ENCODE data around the gene PKP1.

Gene PKP1

DNA sequence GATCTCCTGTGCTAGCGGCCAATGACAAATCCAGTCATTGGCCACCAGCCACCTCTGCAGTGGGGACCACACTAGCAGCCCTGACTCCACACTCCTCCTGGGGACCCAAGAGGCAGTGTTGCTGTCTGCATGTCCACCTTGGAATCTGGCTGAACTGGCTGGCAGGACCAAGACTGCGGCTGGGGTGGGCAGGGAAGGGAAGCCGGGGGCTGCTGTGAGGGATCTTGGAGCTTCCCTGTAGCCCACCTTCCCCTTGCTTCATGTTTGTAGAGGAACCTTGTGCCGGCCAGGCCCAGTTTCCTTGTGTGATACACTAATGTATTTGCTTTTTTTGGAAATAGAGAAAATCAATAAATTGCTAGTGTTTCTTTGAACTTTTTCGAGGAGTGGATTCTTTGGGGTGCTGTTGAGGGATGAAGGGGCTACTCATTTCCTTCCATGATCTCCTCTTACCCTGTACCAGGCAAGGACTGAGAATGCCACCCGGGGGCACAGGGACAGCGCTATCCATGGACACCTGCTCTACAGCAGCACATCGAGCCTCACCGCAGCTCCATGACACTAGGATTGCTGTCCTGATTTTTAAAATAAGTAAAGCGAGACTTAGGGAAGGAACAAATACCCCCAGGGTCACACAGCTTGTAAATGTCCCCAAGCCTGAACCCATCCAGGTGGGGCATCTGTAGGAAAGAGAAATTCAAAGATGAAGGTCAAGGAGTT, 49.5 kb downstream of the PKP1 start:
- DNase-seq = no peak

DNA sequence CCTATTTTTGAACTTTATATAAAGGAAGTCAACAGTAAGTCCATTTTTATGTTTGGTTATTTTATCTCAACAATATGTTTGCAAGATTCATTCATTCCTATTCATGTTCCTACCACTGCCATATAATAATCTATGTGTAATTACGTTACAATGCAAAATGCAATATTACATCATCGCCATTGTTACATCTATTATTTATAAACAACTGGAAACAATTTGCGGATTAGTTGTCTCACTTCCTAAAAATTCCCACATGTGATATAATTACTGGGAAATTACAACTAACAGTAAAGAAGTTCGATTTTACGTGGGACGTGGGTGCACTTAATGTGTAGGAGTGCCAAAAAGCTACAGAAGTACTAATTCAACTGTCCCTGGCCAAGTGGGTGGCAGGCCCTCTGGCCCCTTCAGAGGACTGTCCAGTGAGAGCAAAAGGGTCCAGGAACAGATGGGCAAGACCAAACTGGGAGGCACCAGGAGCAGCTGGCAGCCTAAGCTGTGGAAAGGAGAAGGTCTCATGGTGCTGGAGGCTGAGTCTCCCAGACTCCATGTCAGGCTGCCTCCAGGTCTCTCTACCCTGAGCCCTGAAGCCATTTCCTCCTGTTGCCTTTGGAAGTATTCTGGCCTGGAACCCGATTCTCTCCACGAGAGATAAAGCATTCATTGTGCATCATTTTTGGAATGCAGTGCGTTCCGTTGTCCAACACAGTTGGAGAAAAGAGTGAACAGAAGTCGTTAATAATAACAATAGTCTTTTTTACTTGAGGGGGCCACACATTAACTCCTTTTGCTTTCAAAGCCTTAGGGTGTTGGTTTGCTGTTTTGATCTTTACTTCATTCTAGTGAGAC, 51.2 kb downstream of the PKP1 start:
- DNase-seq = peak; percentile 61

DNA sequence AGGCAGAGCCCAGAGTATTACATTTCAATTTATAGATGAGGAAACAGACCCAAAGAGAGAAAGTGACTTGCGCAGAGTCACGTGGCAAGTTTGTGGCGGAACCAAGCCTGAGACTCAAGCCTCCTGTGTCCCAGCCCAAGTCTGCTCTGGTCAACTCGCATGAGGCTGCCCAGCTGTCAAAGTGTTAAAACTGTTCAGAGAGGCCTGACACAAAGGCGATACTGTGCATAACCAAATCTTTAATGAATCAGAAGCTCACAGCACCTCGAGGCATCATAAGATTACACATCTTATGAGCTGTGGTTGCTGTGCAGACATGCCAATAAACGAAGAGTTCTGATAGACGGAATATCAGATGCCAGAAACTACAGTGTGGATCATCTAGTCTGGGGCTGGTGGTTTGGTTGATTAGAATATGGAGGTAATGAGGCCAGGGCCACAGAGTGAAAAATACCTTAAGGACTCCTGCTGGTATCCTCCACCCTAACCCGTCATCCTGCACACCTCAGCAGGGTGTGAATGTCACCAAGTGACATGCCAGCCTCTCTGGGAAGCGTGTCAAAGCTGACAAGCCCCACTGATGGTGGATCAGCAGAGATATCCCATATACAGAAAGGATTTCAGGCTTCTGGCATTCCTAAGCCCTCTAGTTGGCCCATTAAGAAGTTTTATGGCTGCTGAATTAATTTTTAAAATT, 52.0 kb downstream of the PKP1 start:
- no peak for DNase-seq

DNA sequence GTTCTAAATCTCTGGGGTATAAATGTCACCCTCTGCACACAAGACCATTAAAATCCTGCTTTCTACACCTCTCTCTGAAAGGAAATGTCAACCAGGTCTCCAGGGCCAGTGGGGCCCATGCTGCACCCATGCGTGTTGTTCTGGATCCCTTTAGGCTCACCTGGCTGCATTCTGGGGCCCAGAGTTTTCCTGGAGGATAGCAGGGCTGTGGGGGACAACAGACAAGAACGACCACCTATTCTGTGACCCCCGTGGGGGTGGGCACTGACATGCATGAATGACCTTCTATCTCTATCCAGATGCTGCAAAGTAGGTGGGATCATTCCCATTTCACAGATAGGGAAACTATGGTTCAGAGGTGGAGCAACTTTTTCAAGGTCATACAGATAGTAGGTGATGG, 52.6 kb downstream of the PKP1 start:
- no peak for DNase-seq

DNA sequence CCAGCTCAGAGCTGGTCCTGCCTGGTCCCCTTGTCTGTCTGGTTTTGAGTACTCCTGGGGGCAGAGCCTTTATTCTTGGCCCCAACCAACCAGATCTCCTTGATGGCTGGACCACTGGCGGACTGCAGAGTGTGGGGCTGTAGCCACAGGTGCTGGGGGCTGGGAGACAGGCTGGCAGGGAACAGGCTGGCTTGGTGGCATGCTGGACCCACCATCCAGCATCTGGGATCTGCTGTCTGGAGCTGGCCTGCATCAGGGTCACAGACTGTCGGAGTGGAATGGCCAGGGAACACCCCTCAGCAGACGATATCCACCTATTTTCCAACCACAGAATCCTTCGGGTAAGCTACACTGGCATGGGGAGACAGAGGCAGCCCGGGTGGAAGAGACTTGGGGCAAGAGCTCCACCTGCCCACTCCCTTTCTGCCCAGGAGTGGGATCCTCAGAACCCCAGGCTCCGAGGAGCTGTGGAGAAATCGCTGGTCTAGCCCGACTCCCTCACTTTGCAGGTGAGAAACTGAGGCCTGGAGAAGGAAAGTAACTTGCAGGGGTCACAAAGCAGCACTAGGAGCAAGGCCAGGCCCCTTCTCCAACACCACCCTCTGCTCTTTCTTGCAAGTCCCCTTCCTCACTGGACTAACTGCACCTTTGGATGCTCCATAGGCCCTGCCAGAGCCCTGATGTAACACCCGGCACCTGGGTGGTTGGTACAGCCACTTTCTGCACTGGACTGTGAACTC, 53.6 kb downstream of the PKP1 start:
- DNase-seq = no peak

DNA sequence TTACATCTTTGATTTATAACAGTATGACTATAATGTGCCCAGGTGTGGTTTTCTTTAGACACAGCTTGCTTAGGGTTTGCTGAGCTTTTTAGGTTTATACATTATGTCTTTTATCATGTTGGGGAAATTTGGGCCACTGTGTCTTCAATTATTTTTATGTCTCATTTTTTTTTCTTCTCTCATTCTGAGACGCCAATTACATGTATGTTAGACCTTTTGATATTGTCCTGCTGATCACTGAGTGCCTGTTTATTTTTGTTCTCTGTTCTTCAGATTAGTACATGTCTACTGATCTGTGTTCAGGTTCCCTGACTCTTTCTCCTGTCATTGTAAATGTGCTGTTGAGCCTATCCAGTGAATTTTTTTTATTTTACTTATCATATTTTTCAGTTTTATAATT, 58.1 kb downstream of the PKP1 start:
- no peak for DNase-seq

DNA sequence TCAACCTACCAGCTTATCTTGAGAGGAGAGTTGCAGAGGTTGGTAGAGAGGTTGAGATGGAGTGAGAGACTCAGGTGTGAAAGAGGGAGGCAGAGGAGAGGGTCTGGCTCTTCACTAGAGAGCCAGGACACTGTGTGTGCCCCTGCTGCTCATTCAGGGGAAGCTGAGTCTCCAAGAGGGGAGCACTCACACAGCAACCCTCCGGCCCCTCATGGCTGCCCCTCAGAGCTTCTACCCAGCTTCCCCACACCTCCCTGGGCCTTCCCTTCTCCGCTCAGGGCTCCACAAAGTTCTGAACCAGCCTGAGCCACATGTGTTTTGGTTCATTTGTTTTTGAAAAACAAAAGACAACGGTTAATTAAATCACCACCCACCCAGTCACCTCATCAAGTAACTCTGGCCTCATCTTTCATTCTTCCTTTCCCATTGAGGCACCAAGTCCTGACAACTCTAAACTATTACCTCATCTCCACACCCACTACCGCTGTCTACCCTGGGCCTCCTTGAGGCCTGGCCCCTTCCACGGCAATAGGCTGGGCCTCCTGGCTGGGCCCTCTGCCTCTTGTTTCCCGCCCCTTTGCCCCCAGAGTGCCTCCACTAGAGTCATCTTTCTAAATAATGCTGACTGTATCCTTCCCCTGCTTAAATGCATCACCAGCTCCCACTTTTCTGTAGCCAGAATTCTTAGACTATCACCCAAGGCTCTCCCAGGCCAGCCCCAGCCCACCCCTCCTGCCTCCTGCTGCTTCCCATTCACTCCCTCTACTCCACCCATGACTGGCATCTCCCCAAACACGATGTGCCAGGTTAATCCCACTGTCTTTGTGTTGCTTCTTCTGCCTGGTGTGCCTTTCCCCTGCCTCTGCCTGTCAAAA, 61.1 kb downstream of the PKP1 start:
- DNase-seq = no peak

DNA sequence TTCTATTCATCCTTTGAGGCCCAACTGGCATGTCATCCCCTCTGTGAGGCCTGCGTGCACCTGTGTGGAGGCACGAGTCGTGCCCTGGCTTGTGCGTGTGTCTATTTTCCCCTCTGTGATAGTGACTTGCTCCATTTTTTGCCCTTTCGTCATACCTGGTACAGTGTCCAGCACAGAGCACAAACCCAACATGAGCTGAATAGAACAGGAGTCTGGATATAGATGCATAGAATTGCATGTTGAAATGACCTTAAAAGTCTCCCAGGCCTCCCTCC, 61.7 kb downstream of the PKP1 start:
- no peak for DNase-seq

DNA sequence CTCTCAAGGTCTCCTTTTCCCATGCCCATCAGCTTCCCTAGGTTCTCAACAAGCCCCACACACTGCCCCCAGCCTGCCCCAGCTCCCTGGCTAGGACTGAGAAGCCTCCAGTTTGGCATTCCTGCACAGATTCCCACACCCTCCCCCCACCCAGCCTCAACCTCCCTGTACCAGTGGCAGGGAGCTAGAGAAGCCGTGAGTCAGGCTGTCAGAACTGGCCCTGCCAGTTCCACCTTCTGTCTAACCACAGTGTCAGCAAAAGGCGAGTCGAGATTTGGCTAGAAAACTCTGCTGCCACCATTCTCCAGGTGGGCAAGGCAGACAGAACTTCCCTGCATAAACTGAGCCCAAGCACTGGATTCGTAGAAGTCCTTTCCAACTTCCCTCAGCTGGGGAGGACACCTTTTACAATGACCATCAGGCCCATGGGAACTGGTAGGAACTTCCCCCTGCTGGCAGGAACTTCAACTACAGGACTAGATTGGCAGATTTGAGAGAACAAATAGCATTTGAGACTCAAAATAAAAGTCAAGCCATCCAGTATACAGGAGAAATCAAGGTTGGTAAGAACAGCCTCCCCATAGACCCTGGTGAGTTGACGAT, 63.1 kb downstream of the PKP1 start:
- peak; percentile 28 for DNase-seq

DNA sequence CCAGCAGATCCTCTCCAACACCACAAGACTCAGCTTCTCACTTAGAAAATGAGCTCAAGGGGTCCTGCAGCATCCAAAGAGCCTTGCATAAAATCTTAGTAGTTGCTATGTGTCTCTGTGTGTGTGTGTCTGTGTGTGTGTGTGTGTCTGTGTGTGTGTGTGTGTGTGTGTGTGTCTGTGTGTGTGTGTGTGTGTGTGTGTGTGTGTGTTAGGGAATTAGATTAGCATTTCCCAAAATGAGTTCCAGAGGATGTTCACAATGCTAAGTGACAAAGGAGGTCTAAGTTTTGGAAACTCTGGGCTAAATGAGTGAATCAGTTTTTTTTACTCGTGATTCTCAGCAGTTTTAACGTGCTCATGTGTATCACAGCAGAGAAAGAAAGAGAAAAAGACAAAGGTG, 63.7 kb downstream of the PKP1 start:
- no peak for DNase-seq

DNA sequence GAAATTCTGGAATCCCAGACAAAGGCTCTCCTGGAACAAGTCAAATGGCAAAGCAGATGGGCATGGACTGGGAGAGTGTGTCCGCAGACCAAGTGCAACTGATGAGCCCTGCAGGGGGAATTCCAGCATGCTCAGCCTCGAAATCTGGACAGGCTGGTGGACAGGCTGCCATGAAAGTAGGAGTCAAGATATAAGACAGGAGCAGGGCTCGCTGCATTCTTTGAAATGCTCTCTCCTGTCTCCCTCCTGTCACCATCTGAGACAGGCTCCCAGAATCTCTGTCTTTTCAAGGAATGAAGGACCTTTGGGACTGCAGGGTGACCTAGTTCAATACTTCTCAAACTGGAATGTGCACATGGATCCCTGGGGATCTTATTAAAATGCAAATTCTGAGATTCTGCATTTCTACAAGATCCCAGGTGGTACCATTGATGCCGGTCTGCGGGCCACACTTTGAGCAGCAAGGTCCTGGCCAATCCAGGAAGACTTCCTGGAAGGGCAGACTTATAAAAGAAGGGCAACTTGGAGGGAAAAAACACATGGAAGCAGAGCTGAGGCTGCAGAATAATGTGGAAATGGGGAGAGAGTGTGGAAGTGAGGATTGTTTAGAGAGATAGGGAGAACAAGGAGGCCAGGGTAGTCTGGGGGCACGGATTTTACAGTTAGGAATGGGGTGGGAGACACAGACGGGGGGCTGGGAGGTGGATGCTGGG, 64.3 kb downstream of the PKP1 start:
- DNase-seq = no peak

DNA sequence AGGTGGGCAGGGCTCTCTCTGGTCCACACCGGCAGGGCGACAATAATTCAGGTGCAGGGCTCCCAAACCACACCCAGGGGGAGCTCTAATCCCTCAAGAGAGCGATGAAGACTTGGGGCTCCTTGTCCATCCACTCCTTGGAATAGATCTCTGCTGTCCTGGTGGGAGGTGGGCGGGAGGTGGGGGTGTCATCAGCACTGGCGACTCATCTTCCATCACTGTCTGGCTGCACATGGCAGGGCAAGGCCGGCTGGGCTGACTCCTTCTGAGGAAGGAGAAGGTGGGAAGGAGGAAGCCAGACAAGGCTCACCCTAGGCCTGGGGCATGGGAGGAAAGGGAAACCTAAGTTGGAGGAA, 64.9 kb downstream of the PKP1 start:
- peak; percentile 35 for DNase-seq

DNA sequence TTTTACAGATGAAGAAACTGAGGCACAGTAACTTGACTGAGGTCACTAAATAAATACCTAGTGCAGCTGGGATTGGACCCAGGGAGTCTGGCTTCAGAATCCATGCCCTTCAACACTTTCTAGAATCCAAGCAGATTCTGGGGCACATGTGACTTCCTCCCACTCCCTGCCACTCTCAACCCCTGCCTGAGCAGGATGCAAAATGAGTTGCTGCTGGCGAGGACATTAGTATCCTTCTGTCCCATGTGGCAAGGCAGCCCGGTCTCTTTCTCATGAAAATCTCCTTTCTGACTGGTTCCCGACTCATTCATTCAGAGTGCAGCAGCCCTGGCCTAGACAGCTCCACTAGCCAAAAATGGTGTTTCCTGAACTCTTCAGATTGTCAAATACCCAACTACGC, 65.8 kb downstream of the PKP1 start:
- DNase-seq = no peak

DNA sequence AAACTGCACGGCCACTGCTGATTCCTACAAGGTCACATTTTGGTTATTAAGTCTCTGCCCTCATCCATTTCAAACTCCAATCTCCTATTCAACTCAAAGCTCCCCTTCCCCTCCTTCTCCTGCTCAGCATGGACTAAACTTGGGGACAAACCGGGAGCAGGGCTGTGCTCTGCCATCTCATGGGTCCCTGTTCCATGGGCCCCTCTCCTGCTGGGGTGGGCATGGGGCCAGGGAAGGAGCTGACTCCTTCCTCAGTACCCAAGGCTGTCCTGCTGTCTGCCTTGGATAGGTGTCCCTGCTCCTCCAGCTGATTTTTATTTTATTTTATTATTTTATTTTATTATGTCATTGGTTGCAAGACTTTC, 67.0 kb downstream of the PKP1 start:
- DNase-seq = no peak

DNA sequence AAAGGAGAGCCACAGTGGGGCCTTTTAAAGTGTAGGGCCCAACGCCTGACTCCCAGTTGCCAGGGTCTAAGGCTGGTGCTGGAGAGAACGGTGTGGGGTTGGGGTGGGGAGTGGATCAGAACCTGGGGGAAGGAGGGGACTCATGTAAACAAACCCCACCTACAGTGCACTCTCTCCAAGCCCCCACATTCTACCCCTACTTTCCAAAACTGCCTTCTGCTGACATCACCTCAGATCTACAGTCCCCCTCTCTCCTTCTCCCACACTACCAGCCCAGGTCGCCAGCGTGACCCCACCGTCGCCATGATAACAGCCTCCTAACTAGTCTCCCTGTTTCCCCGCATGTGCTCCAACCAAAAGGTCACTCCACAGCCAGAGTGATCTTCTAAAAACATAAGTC, 67.6 kb downstream of the PKP1 start:
- DNase-seq = no peak

DNA sequence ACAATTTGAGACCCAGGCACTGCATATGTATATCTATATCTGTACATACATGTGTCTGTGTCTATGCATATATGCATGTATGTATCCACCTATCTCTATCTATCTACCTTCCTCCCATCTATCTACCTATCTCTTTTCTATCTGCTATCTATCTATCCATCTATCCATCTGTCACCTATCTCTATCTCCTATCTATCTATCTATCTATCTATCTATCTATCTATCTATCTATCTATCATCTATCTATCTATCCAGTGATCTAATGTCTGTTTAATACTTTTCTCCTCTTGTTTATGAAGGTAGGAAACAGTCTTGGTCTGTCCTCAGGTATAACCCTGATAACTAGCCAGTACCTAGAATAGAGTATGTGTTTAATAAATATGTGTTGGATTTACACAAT, 68.3 kb downstream of the PKP1 start:
- no peak for DNase-seq

DNA sequence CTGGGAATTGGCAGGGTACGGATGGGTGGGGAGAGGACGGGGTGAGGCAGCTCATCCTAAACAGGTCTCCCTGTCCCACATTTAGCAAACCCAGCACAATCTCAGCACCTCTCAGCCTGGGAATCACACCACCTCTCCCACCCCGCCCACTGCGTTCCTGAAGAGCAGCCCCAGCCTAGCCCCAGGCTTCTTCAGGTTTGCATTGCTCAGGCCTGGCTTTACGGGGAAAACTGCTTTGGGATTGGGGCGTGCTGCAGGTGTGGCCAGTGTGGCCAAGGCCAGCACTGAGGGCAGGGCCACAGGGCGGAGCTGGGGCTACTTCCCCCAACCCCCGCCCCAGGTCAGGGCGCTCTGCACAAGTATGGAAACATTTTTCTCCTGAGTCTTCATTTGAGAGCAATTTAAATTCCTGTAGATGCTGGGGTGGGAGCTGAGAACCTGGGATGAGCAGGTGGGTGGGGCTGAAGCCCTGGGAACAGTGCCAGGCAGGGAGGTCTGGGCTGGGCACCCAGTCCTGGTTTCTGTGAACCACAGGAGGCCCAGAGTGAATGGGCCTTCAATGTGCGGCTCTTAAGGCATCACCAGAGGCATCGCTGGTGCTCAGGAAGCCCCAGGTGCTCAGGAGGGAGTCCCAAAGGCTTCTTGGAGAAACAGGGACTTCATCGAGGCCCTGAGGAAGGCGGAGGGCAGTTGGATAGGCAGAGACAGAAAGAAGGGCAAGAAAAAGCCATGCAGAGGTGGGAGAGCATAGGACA, 70.1 kb downstream of the PKP1 start:
- DNase-seq = no peak

DNA sequence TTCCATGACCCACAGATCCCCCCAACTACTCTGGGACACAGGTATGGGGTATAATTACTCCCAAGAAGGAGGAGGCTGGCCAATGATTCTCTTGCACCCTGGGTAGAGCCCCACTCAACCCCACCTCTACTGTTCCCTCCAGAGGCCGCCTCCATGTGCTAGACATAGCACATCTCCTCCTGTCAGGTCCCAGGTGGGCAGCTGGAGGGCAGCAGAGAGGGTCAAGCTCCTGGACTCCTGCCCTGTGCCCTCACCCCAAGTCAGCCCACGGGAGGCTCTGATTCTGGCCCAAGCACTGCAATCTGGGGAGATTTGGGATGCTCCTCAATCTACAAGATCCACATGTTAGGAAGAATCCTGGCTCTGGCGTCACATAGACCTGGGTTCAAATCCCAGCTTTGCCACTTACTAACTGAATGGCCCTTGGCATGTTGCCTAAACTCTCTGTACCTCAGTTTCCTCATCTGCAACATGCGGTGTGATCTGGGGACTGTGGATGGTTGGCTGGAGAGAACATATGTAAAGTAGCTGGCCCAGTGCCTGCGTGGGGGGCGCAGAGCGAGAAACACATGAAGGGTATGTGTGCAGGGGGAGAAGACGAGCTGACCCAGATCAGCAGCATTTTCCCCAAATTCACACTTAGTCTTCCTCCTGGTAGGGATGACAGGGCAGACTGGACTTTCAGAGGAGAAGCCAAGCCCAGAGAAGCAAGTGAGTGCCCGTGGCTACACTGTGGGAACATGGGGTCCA, 71.0 kb downstream of the PKP1 start:
- no peak for DNase-seq

DNA sequence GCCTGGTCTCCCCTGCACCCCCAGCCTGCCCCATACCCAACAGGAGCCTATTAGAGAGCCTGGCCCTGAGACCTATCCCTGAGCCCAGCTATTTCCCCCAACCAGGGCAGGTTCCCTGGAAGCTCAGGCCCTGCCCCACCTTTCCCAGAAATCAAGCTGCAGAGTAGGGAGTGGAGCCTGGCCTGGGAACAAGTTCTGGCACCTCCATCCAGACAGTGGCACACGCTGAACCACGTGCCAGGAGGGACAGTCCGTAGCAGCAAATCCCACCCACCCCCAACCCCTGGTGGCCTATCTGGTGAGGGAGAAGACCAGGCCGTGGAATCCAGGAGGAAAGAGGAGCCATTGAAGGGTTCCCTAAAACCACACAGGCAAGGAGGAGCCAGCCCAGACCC, 71.6 kb downstream of the PKP1 start:
- no peak for DNase-seq

DNA sequence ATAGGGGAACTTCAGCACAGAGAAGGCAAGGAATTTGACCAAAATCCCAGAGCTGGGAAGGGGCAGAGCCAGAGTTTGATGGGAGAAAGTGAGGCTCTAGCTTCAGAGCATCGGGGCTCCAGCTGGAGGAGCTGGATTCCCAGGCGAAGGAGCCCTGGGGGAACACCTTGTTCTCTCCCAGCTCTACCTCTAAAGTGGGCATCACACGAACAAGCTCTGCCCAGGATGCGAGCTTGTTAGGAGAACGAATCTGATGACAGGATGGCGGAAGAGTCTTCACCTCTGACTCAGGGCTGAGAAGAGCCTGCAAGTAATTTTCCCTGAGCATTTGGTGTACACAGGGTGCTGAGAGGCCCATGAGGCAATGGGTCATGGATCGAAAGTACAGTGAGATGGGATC, 72.2 kb downstream of the PKP1 start:
- no peak for DNase-seq

Measured in NCI-H1694 treated with DMSO at 0.1 percent for 48 hours (cell line).